T-helper 22 cell (primary cell): ENCODE measurements around the gene UROC1.

ENCODE experiments used
- DNase-seq: peaks from one replicate; pipeline ENCODE4 v3.0.0-alpha.2; 2020; ENCODE audit warnings: low read depth

UROC1 gene

GRCh38 chr3:126439968-126440708 lies 77.4 kb downstream of the UROC1 start:
- no peak for DNase-seq

GRCh38 chr3:126439346-126439967 lies 78.1 kb downstream of the UROC1 start:
- no peak for DNase-seq

GRCh38 chr3:126438746-126439145 lies 78.8 kb downstream of the UROC1 start:
- no peak for DNase-seq

- DNase-seq = no peak
Measured at GRCh38 chr3:126438186-126438585, 79.4 kb downstream of the UROC1 start.

DNA sequence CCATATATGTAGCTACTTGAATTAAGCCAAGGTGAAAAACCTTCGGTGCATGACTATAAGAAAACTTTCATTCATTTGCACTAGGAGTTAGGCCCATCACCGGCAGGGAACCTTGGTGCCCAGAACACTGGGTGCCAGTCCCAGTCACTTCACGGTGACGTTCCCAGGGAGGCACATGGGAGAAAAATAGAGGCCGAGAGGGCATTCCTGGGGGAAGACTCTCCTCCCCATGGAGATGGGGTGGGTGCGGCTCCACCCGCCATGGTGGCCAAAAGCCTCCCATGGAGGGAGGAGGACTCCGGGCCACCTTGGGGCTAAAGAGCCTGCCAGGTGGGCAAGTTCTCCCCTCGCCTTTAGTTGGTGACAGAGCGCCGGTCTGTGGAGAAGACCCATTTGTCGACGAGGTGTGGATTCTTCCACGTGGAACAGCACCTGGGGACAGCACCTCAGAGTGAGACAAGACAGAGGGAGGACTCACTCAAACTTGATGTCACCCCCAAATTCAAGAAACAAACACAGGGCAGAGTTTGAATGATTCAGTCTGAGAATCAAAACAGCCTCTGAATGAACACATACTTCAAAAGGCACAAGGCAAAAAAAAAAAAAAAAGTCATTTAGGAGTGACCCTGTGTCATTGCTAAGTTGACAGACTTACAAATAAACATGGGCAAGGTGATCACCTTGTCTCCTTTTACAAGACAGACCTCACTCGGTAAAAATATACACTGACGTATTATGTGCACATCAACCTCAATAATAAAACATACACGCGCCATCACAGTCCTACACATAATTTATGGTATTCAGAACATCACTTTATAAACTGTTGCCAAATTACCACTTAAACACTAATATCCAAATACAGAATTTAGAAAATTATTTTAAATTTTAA lies 80.5 kb downstream of the UROC1 start:
- no peak for DNase-seq

DNA sequence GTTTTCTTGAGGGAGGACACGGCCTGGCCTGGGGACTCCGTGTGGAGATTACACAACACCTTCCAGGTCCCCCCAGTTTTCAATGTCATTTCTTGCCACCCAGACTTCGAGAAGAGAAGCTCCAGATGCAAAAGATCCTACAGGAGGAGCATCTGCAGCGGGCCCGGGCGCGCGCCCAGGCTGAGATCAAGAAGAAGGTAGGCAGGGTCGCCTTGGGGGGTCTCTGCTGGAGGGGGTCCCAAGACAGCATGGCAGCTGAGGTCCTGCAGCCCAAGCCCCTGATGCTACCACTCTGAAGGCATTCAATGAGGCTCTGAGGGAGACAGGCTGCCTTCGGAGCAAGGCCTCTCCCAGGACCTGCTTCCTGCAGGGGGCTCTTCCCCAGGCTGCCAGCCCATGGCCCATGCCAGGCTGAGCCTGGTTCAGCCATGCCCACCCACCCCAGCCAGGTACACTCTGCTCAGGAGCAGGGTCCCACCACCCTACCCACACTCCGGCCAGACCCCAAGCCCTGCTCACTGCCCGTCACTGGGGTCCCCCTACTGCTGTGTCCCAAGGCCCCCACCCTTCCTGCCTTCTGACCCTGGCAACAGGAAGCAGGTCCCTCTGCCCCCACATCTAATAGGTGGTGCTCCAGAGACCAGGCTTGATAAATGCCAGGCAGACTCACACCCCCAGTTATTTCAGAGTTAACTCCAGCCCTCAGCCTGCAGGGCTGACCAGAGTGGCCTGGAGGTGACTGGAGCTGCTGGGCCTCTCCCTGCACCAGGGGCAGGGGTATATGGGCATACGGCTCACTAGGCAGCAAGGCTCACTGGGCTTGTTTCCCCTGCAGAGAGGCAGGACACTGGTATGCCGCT lies 81.9 kb downstream of the UROC1 start:
- DNase-seq = no peak

DNA sequence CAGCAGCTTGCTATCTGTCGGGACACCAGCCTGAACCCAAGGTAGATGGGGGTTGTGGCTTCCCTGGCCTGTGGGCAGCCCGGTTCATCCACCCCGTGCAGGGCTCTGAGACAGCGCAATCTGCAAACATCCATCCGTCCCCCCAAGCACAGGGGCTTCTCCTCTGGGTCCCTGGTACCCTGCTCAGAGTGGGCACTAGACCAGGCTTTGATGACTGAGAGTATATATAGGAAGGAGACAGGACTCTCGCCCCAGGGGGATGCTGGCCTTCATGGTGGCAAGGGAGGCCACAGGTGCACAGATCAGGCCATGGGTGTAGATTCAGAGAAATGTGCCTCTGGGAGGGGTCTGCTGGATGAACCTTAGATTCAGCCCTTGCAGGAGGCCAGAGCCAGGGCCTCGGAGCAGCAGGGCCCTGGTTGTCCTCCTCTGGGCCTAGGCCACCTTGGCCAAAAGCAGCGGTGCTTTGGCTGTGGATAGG lies 82.6 kb downstream of the UROC1 start:
- no peak for DNase-seq

DNA sequence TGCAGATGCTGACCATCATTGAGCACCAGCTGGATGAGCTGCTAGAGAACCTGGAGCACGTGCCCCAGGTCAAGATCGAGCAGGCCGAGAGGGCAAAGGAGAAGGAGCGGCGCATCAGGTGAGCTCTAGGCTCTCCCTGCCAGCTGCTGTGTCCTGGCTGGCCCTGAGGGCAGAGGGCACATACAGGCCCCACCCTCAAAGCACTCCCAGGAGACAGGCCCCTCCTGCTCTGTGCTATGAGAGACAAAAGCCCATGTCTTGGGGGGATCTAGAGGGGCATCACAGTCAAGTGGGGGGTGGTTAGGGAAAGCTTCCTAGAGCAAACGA lies 83.3 kb downstream of the UROC1 start:
- DNase-seq = no peak

- no peak for DNase-seq
Measured at GRCh38 chr3:126433496-126434263, 83.9 kb downstream of the UROC1 start.

DNA sequence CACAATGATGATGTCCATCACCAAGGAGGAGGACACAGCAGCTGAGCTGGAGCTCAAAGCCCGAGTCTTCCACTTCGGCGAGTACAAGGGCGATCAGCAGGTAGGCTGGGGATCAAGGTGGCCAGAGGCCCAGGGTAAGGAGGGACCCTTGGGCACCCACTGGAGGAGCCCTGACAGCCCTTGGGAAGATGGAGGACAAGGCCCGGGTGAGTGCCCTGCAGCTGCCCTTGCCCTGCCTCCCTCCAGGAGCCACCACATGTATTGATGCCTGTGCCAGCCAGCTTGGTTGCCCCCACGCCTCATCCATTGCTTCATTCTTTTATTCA lies 84.5 kb downstream of the UROC1 start:
- no peak for DNase-seq

DNA sequence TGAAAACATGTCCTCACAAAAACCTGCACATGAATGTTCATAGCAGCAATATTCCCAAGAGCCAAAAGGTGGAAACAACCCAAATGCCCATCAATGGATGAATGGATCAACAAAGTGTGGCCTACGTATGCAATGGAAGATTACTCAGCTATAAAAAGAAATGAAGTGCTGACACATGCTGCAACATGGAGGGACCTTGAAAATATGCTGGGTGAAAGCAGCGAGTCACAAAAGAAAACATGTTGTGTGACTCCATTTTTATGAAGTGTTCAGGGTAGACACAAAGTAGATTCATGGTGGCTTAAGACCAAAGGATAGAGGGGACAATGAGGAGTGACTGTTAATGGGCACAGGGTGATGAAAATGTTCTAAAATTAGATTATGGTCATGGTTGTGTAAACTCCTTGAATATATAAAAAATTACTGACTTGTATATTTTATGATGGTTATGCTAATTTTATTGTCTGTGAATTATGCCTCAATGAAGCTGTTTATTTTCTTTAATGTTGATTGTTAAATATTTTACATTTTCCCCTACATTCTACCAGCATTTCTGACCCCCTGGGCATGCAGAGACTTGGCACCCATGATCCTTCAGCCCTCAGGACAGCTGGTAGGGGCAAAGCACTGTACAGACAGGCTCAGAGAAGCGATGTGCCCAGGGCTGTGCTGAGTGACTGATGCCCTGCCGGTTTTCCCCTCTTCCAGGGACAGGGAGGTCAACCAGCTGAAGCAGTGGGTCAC lies 85.0 kb downstream of the UROC1 start:
- no peak for DNase-seq
